Right kidney (tissue), 9 donors: Measurements from ENCODE around the gene CHID1.
A peak's percentile ranks its signal among the peaks of the same experiment; 100 is the strongest.

Experiments
- DNase-seq: peaks from one replicate; pipeline ENCODE4 v3.0.0-alpha.2; 2016
- long read RNA-seq, 8 donors: transcript quantifications; one replicate each; lab custom pipeline, GENCODE V29; 2026

CHID1 gene
- long read RNA-seq, donor 1, transcript CHID1-203 (14 exons, 1,477 nt): minor isoform, 7 of 74 reads
- long read RNA-seq, donor 1, transcript CHID1-206 (3 exons, 553 nt): minor isoform, 8 of 74 reads
- long read RNA-seq, donor 1, transcript CHID1-201 (13 exons, 3,374 nt): major isoform, 26 of 74 reads
- long read RNA-seq, donor 1, partial matches to known transcripts: 31 of 74 reads
- long read RNA-seq, donor 1, other reads (novel, unspliced or antisense): 0 of 74 reads
- long read RNA-seq, donor 2, transcript CHID1-201 (13 exons, 3,374 nt): major isoform, 21 of 54 reads
- long read RNA-seq, donor 2, partial matches to known transcripts: 26 of 54 reads
- long read RNA-seq, donor 2, other reads (novel, unspliced or antisense): 0 of 54 reads
- long read RNA-seq, donor 3, transcript CHID1-201 (13 exons, 3,374 nt): major isoform, 16 of 19 reads
- long read RNA-seq, donor 3, partial matches to known transcripts: 0 of 19 reads
- long read RNA-seq, donor 3, other reads (novel, unspliced or antisense): 0 of 19 reads
- long read RNA-seq, donor 4, transcript CHID1-201 (13 exons, 3,374 nt): major isoform, 14 of 36 reads
- long read RNA-seq, donor 4, transcript CHID1-203 (14 exons, 1,477 nt): minor isoform, 6 of 36 reads
- long read RNA-seq, donor 4, partial matches to known transcripts: 13 of 36 reads
- long read RNA-seq, donor 4, other reads (novel, unspliced or antisense): 0 of 36 reads
- long read RNA-seq, donor 5, transcript CHID1-201 (13 exons, 3,374 nt): major isoform, 26 of 50 reads
- long read RNA-seq, donor 5, partial matches to known transcripts: 19 of 50 reads
- long read RNA-seq, donor 5, other reads (novel, unspliced or antisense): 0 of 50 reads
- long read RNA-seq, donor 6, transcript CHID1-201 (13 exons, 3,374 nt): major isoform, 20 of 32 reads
- long read RNA-seq, donor 6, partial matches to known transcripts: 10 of 32 reads
- long read RNA-seq, donor 6, other reads (novel, unspliced or antisense): 0 of 32 reads
- long read RNA-seq, donor 7, transcript CHID1-201 (13 exons, 3,374 nt): major isoform, 19 of 47 reads
- long read RNA-seq, donor 7, partial matches to known transcripts: 21 of 47 reads
- long read RNA-seq, donor 7, other reads (novel, unspliced or antisense): 0 of 47 reads
- long read RNA-seq, donor 8, transcript CHID1-201 (13 exons, 3,374 nt): major isoform, 18 of 50 reads
- long read RNA-seq, donor 8, transcript CHID1-203 (14 exons, 1,477 nt): minor isoform, 6 of 50 reads
- long read RNA-seq, donor 8, partial matches to known transcripts: 21 of 50 reads
- long read RNA-seq, donor 8, other reads (novel, unspliced or antisense): 0 of 50 reads

- DNase-seq: peak; percentile 91
These were observed at the start of gene CHID1 for GRCh38 chr11:910589-911030. CHID1 (minus strand) TSS chr11:910810; CDS start chr11:904816, 5,994 bp downstream.

DNA sequence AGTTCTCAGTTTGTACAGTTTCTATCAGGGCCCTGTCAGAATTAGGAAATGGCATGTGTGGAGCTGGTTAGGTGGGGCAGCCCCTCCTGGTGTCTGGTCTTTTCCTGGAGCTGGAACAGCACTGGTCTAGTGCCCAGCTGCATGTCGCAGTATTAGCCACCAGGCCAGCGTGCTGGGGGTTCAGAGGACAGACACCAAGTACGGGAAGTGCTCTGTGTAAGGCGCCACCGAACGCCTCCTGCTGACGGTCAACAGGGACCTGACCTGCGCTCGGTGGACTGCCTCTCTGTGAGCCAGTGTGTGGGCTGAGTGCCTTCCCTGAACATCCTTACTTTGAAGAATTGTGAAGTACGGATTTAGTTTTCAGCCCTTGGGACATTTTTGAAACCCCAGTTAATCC, 49.0 kb upstream of the CHID1 start:
- no peak for DNase-seq

GRCh38 chr11:959027-959426, 48.4 kb upstream of the CHID1 start:
- DNase-seq: no peak

- DNase-seq: no peak
These were observed 47.5 kb upstream of the CHID1 start for GRCh38 chr11:958101-958500.

GRCh38 chr11:957212-957920, 46.8 kb upstream of the CHID1 start:
- DNase-seq: no peak

DNA sequence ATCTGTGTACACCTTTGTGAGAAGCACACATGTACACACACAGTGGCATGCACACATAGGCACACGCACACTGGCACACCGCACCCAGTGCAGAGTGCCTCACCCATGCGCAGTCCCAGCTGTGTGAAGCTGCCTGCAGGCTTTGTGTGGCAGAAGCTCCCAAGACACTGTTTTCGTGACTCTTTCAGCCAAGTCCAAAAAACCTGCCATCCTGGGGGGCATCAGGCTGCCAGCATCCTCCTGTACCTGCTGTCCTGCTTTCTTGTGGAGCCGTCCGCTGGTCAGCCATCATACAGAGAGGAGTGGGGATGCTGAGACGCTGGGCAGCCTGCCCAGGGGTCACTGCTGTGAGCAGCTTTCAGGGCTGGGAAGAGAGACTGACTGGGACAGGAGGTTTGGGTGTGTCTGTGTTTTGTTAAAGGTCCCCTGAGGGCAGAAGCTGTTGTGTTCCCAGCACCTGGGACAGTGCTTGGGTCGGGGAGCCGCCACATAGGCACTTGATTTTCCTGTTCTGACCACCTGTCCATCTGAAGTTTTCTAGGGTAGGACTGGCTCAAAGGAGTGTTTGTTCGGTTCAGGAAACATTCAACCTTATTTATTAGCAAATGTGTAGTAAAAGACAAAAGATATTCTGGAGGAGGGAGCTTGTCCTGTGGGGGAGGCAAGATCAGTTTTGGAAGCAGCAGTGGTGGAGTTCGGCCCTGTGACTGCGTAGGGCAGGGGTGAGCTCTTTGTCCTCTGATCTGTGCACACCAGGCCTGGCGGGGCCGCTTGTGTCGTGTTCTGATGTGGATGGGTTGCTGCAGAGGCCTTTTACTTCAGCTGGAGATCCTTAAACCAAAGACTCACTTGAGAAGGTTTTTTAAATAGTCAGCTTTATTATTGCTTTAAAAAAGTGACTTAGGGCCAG, 44.8 kb upstream of the CHID1 start:
- DNase-seq: no peak

DNA sequence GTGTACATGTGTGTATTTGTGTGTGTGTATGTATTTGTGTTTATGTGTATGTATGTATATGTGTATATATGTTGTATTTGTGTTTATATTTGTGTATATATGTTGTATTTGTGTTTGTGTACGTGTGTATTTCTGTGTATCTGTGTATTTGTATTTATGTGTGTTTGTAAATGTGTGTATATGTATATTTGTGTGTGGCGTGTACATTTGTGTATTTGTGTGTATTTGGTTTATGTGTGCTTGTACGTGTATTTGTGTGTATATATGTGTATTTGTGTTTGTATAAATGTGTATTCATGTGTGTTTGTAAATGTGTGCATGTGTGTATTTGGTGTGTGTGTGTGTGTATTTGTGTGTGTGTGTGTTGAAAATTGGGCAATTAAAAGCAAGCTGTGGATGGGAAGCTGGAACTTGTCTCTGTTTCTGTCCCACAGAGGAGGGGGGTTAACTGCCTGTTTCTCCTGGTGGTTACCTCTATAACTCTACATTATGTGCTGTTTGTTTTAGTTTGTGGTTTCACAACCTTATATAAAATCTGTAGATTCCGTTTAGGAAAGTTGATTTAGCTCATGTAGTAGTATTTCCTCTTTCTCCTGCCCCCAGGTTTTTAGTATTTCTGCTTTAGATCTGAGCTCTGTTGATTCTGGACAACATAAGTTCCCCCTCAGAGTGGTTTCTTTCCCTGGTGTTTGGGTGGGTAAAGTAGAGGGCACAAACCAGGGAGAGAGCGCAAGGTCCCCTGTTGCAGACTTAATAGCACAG, 44.0 kb upstream of the CHID1 start:
- no peak for DNase-seq

DNA sequence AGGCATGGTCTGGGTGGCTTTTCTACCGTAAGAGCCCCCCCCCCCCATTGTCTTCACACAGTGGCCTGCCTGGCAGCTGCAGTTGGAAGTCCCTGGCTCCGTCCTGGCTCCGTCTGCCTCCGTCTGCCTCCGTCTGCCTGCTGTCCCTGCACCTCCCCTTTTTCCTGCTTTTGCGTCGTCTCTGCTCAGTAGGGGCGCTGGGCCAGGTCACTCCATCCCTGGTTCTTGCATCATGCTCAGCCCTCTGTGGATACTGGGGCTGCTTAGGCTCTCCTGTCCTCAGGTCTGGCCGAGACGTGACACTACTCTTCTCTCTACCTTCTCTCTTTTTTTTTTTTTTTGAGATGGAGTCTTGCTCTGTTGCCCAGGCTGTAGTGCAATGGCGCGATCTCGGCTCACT, 42.9 kb upstream of the CHID1 start:
- no peak for DNase-seq

GRCh38 chr11:952406-953385, 42.1 kb upstream of the CHID1 start:
- DNase-seq: peak; percentile 59

- DNase-seq: no peak
These were observed 40.9 kb upstream of the CHID1 start for GRCh38 chr11:951507-951906.

DNA sequence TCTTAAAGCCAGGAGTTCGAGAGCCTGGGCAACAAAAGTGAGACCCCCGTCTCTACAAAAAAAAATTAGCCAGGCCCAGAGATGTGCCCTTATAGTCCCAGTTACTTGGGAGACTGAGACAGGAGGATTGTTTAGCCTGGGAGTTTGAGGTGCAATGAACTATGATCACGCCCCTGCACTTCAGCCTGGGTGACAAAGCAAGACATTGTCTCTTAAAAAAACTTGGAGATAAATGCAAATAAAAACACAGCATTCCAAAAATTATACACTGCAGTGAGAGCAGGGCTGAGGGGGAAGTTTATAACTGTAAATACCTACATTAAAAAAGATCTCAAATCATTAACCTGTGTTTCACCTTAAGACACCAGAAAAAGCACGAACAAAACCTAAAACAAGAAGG, 37.1 kb upstream of the CHID1 start:
- DNase-seq: no peak

DNA sequence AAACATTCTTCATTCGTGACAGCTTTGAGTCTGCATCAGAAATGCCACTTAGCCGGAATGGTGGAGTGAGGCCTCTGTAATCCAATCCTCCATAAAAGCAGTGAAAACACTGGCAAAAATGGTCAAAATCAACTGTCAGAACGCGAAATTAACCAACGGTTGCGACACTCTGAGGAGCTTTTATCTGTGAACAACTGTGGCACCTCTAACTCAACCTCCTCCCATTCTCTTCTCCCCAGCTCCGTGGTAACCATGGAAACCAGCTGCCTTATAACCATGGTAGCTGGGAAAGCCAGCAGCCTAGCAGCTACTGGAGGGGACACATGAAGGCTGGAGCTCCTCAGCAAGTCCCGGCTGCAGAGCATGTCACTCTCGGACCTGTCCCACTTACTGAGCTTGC, 35.4 kb upstream of the CHID1 start:
- no peak for DNase-seq

- DNase-seq: peak; percentile 50
These were observed 34.3 kb upstream of the CHID1 start for GRCh38 chr11:944711-945470.

GRCh38 chr11:942823-943222, 32.2 kb upstream of the CHID1 start:
- no peak for DNase-seq

GRCh38 chr11:940496-941135, 30.0 kb upstream of the CHID1 start:
- no peak for DNase-seq

GRCh38 chr11:937841-938261, 27.2 kb upstream of the CHID1 start:
- DNase-seq: no peak

DNA sequence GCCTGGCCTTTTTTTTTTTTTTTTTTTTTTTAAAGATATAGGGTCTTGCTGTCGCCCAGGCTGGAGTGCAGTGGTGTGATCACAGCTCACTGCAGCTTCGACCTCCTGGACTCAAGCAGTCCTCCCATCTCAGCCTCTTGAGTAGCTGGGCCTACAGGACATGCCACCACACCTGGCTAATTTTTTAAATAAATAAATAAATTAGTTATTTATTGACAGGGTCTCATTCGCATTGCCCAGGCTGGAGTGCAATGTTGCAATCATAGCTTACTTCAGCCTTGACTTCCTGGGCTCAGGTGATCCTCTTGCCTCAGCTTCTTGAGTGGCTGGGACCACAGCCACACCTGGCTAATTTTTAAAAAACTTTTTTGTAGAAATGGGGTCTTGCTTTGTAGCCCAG, 25.6 kb upstream of the CHID1 start:
- no peak for DNase-seq
